Measurements from ENCODE around the gene PSMC3. TPM values are rescaled to one million over a fixed set of nuclear protein-coding genes. Genes with fewer than 3 reads are reported as not detected.

Gene PSMC3
- total RNA-seq, 2 donors from 2014 or later = 122 to 160 TPM

DNA sequence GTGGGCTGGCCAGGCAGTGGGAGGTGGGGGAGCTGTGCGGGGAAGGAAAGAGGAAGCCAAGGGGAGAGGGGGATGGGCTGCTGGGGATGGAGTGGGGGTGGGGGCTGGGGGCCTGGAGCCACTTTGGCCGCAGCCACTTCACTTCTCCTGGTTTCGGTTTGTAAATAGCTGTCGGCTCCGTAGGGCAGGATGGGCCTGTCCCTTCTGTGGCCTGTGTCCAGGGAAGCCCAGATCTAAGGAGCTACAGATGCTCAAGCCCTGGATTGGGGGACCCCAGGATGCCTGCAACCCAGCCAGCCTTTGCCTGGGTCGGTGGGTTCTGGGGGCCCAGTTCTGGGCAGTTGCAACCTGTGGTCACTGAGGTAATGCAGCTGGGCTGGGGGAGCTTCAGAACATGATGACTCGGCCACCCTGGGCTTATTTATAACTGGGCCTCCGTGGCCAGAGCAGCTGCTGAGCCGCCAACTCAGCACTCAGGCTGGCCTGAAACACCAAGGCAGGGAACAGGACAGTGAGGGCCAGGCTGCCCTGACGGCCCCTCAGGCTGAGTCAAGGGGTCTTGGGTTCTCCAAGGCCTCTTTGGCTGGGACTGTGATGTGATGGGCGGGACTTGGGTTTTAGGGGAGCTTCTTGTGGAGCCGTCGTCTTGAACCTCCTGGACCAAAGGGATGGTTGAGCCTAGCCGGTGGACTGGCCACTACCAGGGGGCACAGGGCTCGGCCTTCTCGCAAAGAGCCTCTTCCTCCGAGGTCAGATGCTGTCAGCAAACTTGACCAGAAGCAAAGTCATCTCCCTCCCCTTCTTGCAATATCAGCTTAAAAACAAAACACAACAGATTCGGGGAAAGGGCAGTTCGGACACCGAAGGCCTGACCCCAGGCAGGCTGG lies 32.8 kb downstream of the PSMC3 start:
- DNase-seq (ENCODE audit: low spot score) (no peak), ATAC-seq (ENCODE audit: insufficient number of reproducible peaks, low FRiP score, low read depth) (no peak)
- TF ChIP-seq, protein P1, sequence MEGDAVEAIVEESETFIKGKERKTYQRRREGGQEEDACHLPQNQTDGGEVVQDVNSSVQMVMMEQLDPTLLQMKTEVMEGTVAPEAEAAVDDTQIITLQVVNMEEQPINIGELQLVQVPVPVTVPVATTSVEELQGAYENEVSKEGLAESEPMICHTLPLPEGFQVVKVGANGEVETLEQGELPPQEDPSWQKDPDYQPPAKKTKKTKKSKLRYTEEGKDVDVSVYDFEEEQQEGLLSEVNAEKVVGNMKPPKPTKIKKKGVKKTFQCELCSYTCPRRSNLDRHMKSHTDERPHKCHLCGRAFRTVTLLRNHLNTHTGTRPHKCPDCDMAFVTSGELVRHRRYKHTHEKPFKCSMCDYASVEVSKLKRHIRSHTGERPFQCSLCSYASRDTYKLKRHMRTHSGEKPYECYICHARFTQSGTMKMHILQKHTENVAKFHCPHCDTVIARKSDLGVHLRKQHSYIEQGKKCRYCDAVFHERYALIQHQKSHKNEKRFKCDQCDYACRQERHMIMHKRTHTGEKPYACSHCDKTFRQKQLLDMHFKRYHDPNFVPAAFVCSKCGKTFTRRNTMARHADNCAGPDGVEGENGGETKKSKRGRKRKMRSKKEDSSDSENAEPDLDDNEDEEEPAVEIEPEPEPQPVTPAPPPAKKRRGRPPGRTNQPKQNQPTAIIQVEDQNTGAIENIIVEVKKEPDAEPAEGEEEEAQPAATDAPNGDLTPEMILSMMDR (IDR thresholded peaks at IDR 0.05) = no peak
- Histone ChIP-seq H3K27me3 (replicated peaks; ENCODE audit: insufficient read depth) (no peaks in the 10 kb centered on the region), H3K4me3 (no peak overlapping the region), H3K4me1 (ENCODE audit: control insufficient read depth in 1 of 2, low read depth in 2 of 2) (no peaks in the 10 kb centered on the region), H3K27ac (peak overlapping the region in 1 of 2 donors; percentile 71), H3K36me3 (no peaks in the 10 kb centered on the region), H3K9me3 (no peaks in the 10 kb centered on the region)

DNA sequence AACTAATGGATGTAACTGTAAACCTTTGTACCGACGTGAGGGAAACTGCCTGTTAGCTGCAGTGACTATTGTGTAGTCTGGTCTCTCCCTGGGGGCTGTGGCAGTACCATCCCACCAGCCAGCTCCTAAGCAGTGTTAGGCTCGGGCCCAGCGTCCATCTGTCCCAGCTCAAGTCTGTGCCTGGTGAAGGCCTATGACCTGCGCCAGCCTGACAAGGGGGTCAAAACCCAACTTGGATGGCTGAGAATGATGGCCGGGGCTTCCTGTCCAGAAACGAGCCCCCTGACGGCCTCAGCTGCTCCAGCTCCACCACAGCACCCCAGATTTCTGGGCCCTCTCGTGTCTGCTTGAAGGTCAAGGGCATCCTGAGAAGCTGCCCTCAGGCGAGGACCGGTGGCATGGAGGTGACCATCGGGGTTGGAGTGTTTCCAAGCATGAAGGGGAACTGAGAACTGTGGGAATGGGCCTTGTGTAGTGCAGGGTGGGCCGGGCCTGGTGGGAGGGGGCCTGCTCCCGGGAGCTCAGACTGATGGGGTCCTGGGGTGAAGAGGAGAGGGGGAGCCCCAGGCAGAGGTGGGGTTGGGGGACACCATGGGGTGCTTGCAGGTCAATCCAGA lies 33.6 kb downstream of the PSMC3 start:
- Histone ChIP-seq H3K27ac (peak overlapping the region in 1 of 2 donors; percentile 44), H3K9me3 (no peaks in the 10 kb centered on the region), H3K27me3 (replicated peaks; ENCODE audit: insufficient read depth) (no peaks in the 10 kb centered on the region), H3K4me3 (no peak overlapping the region), H3K36me3 (no peaks in the 10 kb centered on the region), H3K4me1 (ENCODE audit: control insufficient read depth in 1 of 2, low read depth in 2 of 2) (no peaks in the 10 kb centered on the region)
- DNase-seq (ENCODE audit: low spot score) = no peak
- no peak for ATAC-seq (ENCODE audit: insufficient number of reproducible peaks, low FRiP score, low read depth)
- TF ChIP-seq, protein P1 (IDR thresholded peaks at IDR 0.05) = no peak

DNA sequence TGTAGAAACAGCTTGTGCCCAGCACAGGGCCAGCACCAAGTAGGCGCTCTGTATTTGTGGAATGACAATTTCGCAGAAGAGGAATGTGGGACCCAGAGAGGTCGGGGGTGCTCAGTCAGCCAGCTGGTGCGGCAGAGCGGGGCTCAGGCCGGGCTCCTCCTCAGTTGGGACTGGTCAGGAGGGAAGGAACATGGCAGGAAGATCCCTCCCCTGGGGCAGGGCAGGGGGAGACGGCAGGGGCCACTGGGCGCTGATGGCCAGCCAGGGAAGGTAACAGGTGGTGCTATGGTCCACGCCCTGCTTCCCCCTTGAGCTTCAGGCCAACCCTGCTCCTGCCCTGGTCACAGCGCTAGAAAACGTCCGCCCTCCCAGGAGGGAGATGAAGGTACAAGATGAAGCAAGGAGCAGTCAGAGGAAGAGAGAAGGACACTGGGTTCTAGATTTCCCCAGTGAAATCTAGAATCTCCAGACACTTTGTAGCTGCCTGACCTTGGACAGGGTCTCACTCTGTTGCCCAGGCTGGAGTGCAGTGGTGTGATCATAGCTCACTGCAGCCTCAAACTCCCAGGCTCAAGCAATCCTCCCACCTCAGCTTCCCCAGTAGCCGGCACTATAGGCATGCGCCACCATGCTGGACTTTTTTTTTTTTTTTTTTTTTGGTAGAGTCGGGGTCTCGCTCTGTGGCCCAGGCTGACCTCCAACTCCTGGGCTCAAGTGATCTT lies 34.4 kb downstream of the PSMC3 start:
- Histone ChIP-seq H3K27me3 (replicated peaks; ENCODE audit: insufficient read depth) (no peaks in the 10 kb centered on the region), H3K4me1 (ENCODE audit: control insufficient read depth in 1 of 2, low read depth in 2 of 2) (no peaks in the 10 kb centered on the region), H3K36me3 (no peaks in the 10 kb centered on the region), H3K4me3 (no peak overlapping the region), H3K9me3 (no peaks in the 10 kb centered on the region), H3K27ac (peak overlapping the region in 1 of 2 donors; percentile 44)
- TF ChIP-seq, protein P1 (IDR thresholded peaks at IDR 0.05) = no peak
- no peak for ATAC-seq (ENCODE audit: insufficient number of reproducible peaks, low FRiP score, low read depth)
- no peak for DNase-seq (ENCODE audit: low spot score)

DNA sequence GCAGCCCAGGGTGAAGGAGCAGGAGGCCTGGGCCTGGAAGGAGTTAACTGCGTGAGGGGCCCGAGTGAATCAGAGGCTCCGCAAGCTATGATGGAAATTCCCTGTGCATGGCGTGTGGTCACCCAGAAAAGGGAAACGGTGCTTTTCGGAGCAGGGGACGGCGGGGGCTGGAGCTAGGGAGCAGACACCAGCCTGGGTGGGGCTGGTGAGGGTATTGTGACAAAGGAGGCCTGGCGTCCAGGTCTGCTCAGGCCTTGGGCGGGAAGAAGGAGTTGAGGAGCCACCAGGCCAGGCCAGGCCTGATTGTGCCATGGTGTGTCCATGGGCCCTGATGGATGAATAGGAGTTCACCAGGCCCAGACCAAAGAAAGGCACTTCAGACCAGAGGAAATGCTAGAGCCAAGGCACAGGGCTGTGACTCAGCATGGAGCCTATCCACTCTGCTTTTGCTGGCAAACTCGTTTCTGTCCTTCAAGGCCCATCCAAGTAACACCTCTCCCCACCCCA lies 35.1 kb downstream of the PSMC3 start:
- no peaks in the 10 kb centered on the region for H3K36me3 ChIP-seq
- TF ChIP-seq, protein P1 (IDR thresholded peaks at IDR 0.05) = no peak
- H3K4me3 ChIP-seq = no peak overlapping the region
- ATAC-seq (ENCODE audit: insufficient number of reproducible peaks, low FRiP score, low read depth) = no peak
- no peaks in the 10 kb centered on the region for H3K27me3 ChIP-seq (replicated peaks; ENCODE audit: insufficient read depth)
- peak overlapping the region in 1 of 2 donors; percentile 45 for H3K27ac ChIP-seq
- no peaks in the 10 kb centered on the region for H3K9me3 ChIP-seq
- H3K4me1 ChIP-seq (ENCODE audit: control insufficient read depth in 1 of 2, low read depth in 2 of 2) = no peaks in the 10 kb centered on the region
- DNase-seq (ENCODE audit: low spot score) = no peak

DNA sequence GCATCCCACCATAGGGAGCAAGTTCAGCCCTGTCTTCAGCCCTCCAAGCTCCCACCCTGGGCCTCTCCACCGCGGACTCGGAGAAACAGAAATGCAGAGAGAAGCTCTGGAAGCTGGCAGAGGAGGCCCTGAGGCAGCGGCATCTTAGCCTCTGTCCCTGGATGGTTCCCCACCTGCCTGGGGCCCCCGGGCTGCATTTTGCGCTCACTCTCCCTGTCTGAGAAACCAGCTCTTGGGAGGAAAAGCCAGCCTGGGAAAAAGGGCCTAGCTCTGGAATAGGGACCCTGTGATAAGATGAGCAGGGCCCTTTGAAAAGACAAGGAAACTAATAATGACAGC lies 35.8 kb downstream of the PSMC3 start:
- H3K27ac ChIP-seq = peak overlapping the region in 1 of 2 donors; percentile 45
- no peaks in the 10 kb centered on the region for H3K36me3 ChIP-seq
- no peak for DNase-seq (ENCODE audit: low spot score)
- no peak for ATAC-seq (ENCODE audit: insufficient number of reproducible peaks, low FRiP score, low read depth)
- H3K9me3 ChIP-seq = no peaks in the 10 kb centered on the region
- H3K27me3 ChIP-seq (replicated peaks; ENCODE audit: insufficient read depth) = no peaks in the 10 kb centered on the region
- TF ChIP-seq, protein P1 (IDR thresholded peaks at IDR 0.05) = no peak
- H3K4me1 ChIP-seq (ENCODE audit: control insufficient read depth in 1 of 2, low read depth in 2 of 2) = no peaks in the 10 kb centered on the region
- no peak overlapping the region for H3K4me3 ChIP-seq
